WTC11 (cell line): Measurements from ENCODE around the gene GPR161. TPM values are rescaled to one million over a fixed set of nuclear protein-coding genes. Genes with fewer than 3 reads are reported as not detected.

Experiments
- ATAC-seq: fragments of 200-7000 bp; cut with Tn5 transposase; 2 replicates; pipeline ENCODE4 v1.10.0; 2021; ENCODE audit warnings: mild to moderate bottlenecking, moderate library complexity
- CTCF ChIA-PET: fragments of 300-600 bp; sonication (Branson Sonifier 250); formaldehyde crosslinking; loops from one replicate; lab custom pipeline; 2021; ENCODE audit warnings: antibody characterized with exemption; lab: Charles Lee
- POLR2A ChIA-PET: fragments of 350-600 bp; sonication (Branson Sonifier 250); formaldehyde crosslinking; loops from one replicate; lab custom pipeline; 2021; ENCODE audit warnings: antibody characterized with exemption; lab: Charles Lee
- DNase-seq: peaks from one replicate; pipeline ENCODE4 v3.0.0; 2021; ENCODE audit warnings: low spot score
- H3K27ac Mint-ChIP-seq: 2 replicates; pipeline ENCODE4 v1.8.0; 2021; ENCODE audit warnings: mixed read lengths
- H3K27me3 Mint-ChIP-seq: 2 replicates; pipeline ENCODE4 v1.8.0; 2021; ENCODE audit warnings: low read depth, mild to moderate bottlenecking, moderate library complexity, mixed read lengths
- H3K36me3 Mint-ChIP-seq: 2 replicates; pipeline ENCODE4 v1.8.0; 2021; ENCODE audit warnings: mixed read lengths
- H3K4me1 Mint-ChIP-seq: 2 replicates; pipeline ENCODE4 v1.8.0; 2022; ENCODE audit warnings: mixed read lengths
- H3K4me3 Mint-ChIP-seq: 2 replicates; pipeline ENCODE4 v1.8.0; 2021; ENCODE audit warnings: mild to moderate bottlenecking, moderate library complexity, mixed read lengths
- H3K9me3 Mint-ChIP-seq: 2 replicates; pipeline ENCODE4 v1.8.0; 2021; ENCODE audit warnings: mixed read lengths
- ATF1 ChIP-seq: sonication (generic); formaldehyde crosslinking; IDR thresholded peaks from 2 replicates; pipeline ENCODE4 v1.8.1; 2023; ENCODE audit warnings: mild to moderate bottlenecking, moderate library complexity, missing genetic modification reagents
- CBFB ChIP-seq: sonication (generic); formaldehyde crosslinking; IDR thresholded peaks from 2 replicates; pipeline ENCODE4 v1.8.1; 2022; ENCODE audit warnings: mild to moderate bottlenecking, low read depth, missing genetic modification reagents
- GABPB1 ChIP-seq: sonication (generic); formaldehyde crosslinking; IDR thresholded peaks from 2 replicates; pipeline ENCODE4 v1.8.1; 2023; ENCODE audit warnings: mild to moderate bottlenecking, missing genetic modification reagents
- GTF2I ChIP-seq: fragments of 250-450 bp; sonication (Bioruptor Pico); conservative IDR thresholded peaks from 2 replicates; pipeline ENCODE4 v1.4.0; 2021; ENCODE audit warnings: mild to moderate bottlenecking
- HMGXB4 ChIP-seq: sonication (generic); formaldehyde crosslinking; IDR thresholded peaks from 2 replicates; pipeline ENCODE4 v1.8.1; 2023; ENCODE audit warnings: mild to moderate bottlenecking, moderate library complexity, missing genetic modification reagents
- IRF2 ChIP-seq: sonication (generic); formaldehyde crosslinking; IDR thresholded peaks from 2 replicates; pipeline ENCODE4 v1.8.0; 2022; ENCODE audit warnings: low read depth, missing genetic modification reagents, borderline replicate concordance
- KAT7 ChIP-seq: sonication (generic); formaldehyde crosslinking; IDR thresholded peaks from 2 replicates; pipeline ENCODE4 v1.8.1; 2023; ENCODE audit warnings: missing genetic modification reagents, mild to moderate bottlenecking, borderline replicate concordance
- NR2C2 ChIP-seq: sonication (generic); formaldehyde crosslinking; IDR thresholded peaks from 2 replicates; pipeline ENCODE4 v1.8.0; 2022; ENCODE audit warnings: mild to moderate bottlenecking, missing genetic modification reagents
- SMAD3 ChIP-seq: sonication (generic); formaldehyde crosslinking; IDR thresholded peaks from 2 replicates; pipeline ENCODE4 v1.8.0; 2022; ENCODE audit warnings: missing genetic modification reagents, mild to moderate bottlenecking, borderline replicate concordance
- SMAD4 ChIP-seq: sonication (generic); formaldehyde crosslinking; IDR thresholded peaks from 2 replicates; pipeline ENCODE4 v1.8.0; 2022; ENCODE audit warnings: mild to moderate bottlenecking, missing genetic modification reagents
- ZMAT4 ChIP-seq: fragments of 250-450 bp; sonication (Bioruptor Pico); IDR thresholded peaks from 2 replicates; pipeline ENCODE4 v1.9.0; 2021; ENCODE audit warnings: mild to moderate bottlenecking
- ZNF121 ChIP-seq: sonication (generic); formaldehyde crosslinking; IDR thresholded peaks from 2 replicates; pipeline ENCODE4 v1.8.0; 2023; ENCODE audit warnings: missing genetic modification reagents
- ZNF317 ChIP-seq: sonication (generic); formaldehyde crosslinking; IDR thresholded peaks from 2 replicates; pipeline ENCODE4 v1.8.1; 2023; ENCODE audit warnings: low read depth, mild to moderate bottlenecking, moderate library complexity, missing genetic modification reagents, borderline replicate concordance
- ZNF396 ChIP-seq: fragments of 250-450 bp; sonication (Bioruptor Pico); IDR thresholded peaks from 2 replicates; pipeline ENCODE4 v1.8.0; 2021; ENCODE audit warnings: mild to moderate bottlenecking, moderate library complexity, borderline replicate concordance
- ZNF423 ChIP-seq: fragments of 250-450 bp; sonication (Bioruptor Pico); IDR thresholded peaks from 2 replicates; pipeline ENCODE4 v2.1.2; 2022; ENCODE audit warnings: mild to moderate bottlenecking, moderate library complexity
- ZNF532 ChIP-seq: fragments of 250-450 bp; sonication (Bioruptor Pico); IDR thresholded peaks from 2 replicates; pipeline ENCODE4 v1.9.0; 2021; ENCODE audit warnings: mild to moderate bottlenecking, borderline replicate concordance
- total RNA-seq: library from RNA; stranded (reverse); gene quantifications from 3 replicates; pipeline ENCODE4 v1.2.3, GENCODE V29; 2021
- TF ChIP-seq, protein P1 (sequence below): fragments of 250-450 bp; sonication (Bioruptor Pico); IDR thresholded peaks from 2 replicates; pipeline ENCODE4 v2.1.2; 2022; ENCODE audit warnings: mild to moderate bottlenecking, moderate library complexity

The GPR161 gene
- total RNA-seq, 1 experiment from 2014 or later = 11.6 TPM

- no peak for DNase-seq
- CTCF ChIA-PET = interaction anchor here (0.5 kb wide), 1 partner anchor 11 kb away, joined by 3 read pairs; no protein-coding TSS in a partner anchor
- no peaks in the 10 kb centered on the region for H3K9me3 Mint-ChIP-seq
- H3K36me3 Mint-ChIP-seq = peaks cover 5% of the 10 kb centered on the region
- TF ChIP-seq ZNF396 (CRISPR knock-in tag) (no peak), IRF2 (no peak), ZNF532 (no peak), ZNF423 (CRISPR knock-in tag) (no peak), ATF1 (no peak), SMAD3 (CRISPR knock-in tag) (no peak), GTF2I (CRISPR knock-in tag) (no peak), CBFB (no peak), HMGXB4 (CRISPR knock-in tag) (no peak), SMAD4 (CRISPR knock-in tag) (no peak), ZMAT4 (CRISPR knock-in tag) (no peak), KAT7 (no peak), GABPB1 (no peak), ZNF121 (CRISPR knock-in tag) (no peak), NR2C2 (CRISPR knock-in tag) (no peak)
- TF ChIP-seq, protein P1, sequence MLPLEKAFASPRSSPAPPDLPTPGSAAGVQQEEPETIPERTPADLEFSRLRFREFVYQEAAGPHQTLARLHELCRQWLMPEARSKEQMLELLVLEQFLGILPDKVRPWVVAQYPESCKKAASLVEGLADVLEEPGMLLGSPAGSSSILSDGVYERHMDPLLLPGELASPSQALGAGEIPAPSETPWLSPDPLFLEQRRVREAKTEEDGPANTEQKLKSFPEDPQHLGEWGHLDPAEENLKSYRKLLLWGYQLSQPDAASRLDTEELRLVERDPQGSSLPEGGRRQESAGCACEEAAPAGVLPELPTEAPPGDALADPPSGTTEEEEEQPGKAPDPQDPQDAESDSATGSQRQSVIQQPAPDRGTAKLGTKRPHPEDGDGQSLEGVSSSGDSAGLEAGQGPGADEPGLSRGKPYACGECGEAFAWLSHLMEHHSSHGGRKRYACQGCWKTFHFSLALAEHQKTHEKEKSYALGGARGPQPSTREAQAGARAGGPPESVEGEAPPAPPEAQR (CRISPR knock-in tag) = no peak
- TF ChIP-seq, all 79 proteins: peak for 0
- H3K4me1 Mint-ChIP-seq = no peaks in the 10 kb centered on the region
- POLR2A ChIA-PET = no interaction called here
- ATAC-seq = no peak
- H3K27ac Mint-ChIP-seq = no peak overlapping the region
- no peak overlapping the region for H3K4me3 Mint-ChIP-seq
- no peaks in the 10 kb centered on the region for H3K27me3 Mint-ChIP-seq
These were observed 37.4 kb downstream of the GPR161 start for GRCh38 chr1:168099337-168099801.

- ChIA-PET POLR2A (no interaction called here), CTCF (interaction anchor here (0.5 to 1.1 kb wide), 3 partner anchors 12 to 296 kb away, joined by 3 to 5 read pairs (median 3); no protein-coding TSS in a partner anchor)
- TF ChIP-seq ZNF317 (CRISPR knock-in tag) = no peak
- Mint-ChIP-seq H3K4me3 (no peak overlapping the region), H3K4me1 (no peaks in the 10 kb centered on the region), H3K27ac (peak overlapping the region; percentile 29; the same call in 1 of the 2 replicates), H3K9me3 (no peaks in the 10 kb centered on the region), H3K27me3 (no peaks in the 10 kb centered on the region), H3K36me3 (peaks cover 5% of the 10 kb centered on the region)
- DNase-seq (no peak), ATAC-seq (no peak)
These were observed 38.0 kb downstream of the GPR161 start for GRCh38 chr1:168098534-168099320.
